Coronary artery (tissue), 2 donors: ENCODE results near the gene MAML1.
A peak's percentile ranks its signal among the peaks of the same experiment; 100 is the strongest.

Experiments
- DNase-seq: peaks from one replicate; pipeline ENCODE4 v3.0.0-alpha.2; 2017; ENCODE audit warnings: low spot score
- H3K27ac ChIP-seq, 2 donors: fragments of 200-600 bp; sonication (generic); one replicate each; pipeline ENCODE4 v1.5.1; 2016 to 2019
- H3K4me3 ChIP-seq: fragments of 200-600 bp; sonication (generic); 2 replicates; pipeline ENCODE4 v1.5.1; 2016; ENCODE audit warnings: mild to moderate bottlenecking, moderate library complexity
- CTCF ChIP-seq: fragments of 200-600 bp; sonication (generic); IDR thresholded peaks from one replicate; pipeline ENCODE4 v1.5.1; 2019; ENCODE audit warnings: antibody characterized with exemption

MAML1 gene

GRCh38 chr5:179755022-179755421 lies 22.4 kb downstream of the MAML1 start:
- Histone ChIP-seq H3K27ac (no peak overlapping the region), H3K4me3 (no peak overlapping the region)
- DNase-seq: no peak
- no peak for TF ChIP-seq CTCF

- no peak for DNase-seq
- Histone ChIP-seq H3K4me3 (no peak overlapping the region), H3K27ac (no peak overlapping the region)
- TF ChIP-seq CTCF: no peak
These were observed 26.3 kb downstream of the MAML1 start for GRCh38 chr5:179758955-179759354.

- H3K4me3 ChIP-seq: no peak overlapping the region
- DNase-seq: no peak
- H3K27ac ChIP-seq: no peak overlapping the region
- TF ChIP-seq CTCF: no peak
These were observed 27.2 kb downstream of the MAML1 start for GRCh38 chr5:179759581-179760551.

GRCh38 chr5:179762079-179762780 lies 29.6 kb downstream of the MAML1 start:
- TF ChIP-seq CTCF: no peak
- no peak for DNase-seq
- peak overlapping the region in 1 of 2 donors; percentile 26 for H3K27ac ChIP-seq
- H3K4me3 ChIP-seq: no peak overlapping the region

- no peak for TF ChIP-seq CTCF
- DNase-seq: no peak
- no peak overlapping the region for H3K4me3 ChIP-seq
- H3K27ac ChIP-seq: peak overlapping the region in 1 of 2 donors; percentile 26
These were observed 30.2 kb downstream of the MAML1 start for GRCh38 chr5:179762781-179763176.

- peak overlapping the region; percentile 11 to 85 for H3K27ac ChIP-seq
- peak overlapping the region; percentile 15 for H3K4me3 ChIP-seq
- DNase-seq: no peak
- TF ChIP-seq CTCF: peak; percentile 75
These were observed 30.8 kb downstream of the MAML1 start for GRCh38 chr5:179763215-179763945.
